ENCODE measurements around the gene CARS2.
"Not testable (repeated sequence)": the region's sequence is repeated elsewhere in the genome, so short reads cannot be mapped to it uniquely, and the experiment has no call there.

The CARS2 gene

GRCh38 chr13:110664673-110665072 is 41.2 kb downstream of the CARS2 start:
- DNase-seq (ENCODE audit: extremely low read depth, low read depth): no peak
- TF ChIP-seq CTCF (IDR thresholded peaks at IDR 0.05; ENCODE audit: low read depth, low read length): no peak

GRCh38 chr13:110664041-110664440 is 41.9 kb downstream of the CARS2 start:
- DNase-seq (ENCODE audit: extremely low read depth, low read depth): no peak
- no peak for TF ChIP-seq CTCF (IDR thresholded peaks at IDR 0.05; ENCODE audit: low read depth, low read length)

GRCh38 chr13:110663491-110663890 is 42.4 kb downstream of the CARS2 start:
- no peak for DNase-seq (ENCODE audit: extremely low read depth, low read depth)

GRCh38 chr13:110662777-110663443 is 43.0 kb downstream of the CARS2 start:
- no peak for TF ChIP-seq CTCF (IDR thresholded peaks at IDR 0.05; ENCODE audit: low read depth, low read length)
- no peak for DNase-seq (ENCODE audit: extremely low read depth, low read depth)

More at GRCh38 chr13:110663491-110663890, 42.4 kb downstream of the CARS2 start:
- TF ChIP-seq CTCF (IDR thresholded peaks at IDR 0.05; ENCODE audit: low read depth, low read length): no peak

- TF ChIP-seq CTCF (IDR thresholded peaks at IDR 0.05; ENCODE audit: low read depth, low read length): no peak
- no peak for DNase-seq (ENCODE audit: extremely low read depth, low read depth)
These were observed 43.8 kb downstream of the CARS2 start for GRCh38 chr13:110662091-110662490.

GRCh38 chr13:110661256-110661655 is 44.7 kb downstream of the CARS2 start:
- no peak for TF ChIP-seq CTCF (IDR thresholded peaks at IDR 0.05; ENCODE audit: low read depth, low read length)
- DNase-seq (ENCODE audit: extremely low read depth, low read depth): no peak

- DNase-seq (ENCODE audit: extremely low read depth, low read depth): not testable (repeated sequence)
These were observed 47.6 kb downstream of the CARS2 start for GRCh38 chr13:110658218-110658911.

Measured in AG09319 (cell line).